AG20443 (cell line): ENCODE results near the gene TEX47.

Source experiments
- DNase-seq: peaks from one replicate; pipeline ENCODE4 v3.0.0; 2012; ENCODE audit warnings: low spot score, mixed read lengths

The TEX47 gene

DNA sequence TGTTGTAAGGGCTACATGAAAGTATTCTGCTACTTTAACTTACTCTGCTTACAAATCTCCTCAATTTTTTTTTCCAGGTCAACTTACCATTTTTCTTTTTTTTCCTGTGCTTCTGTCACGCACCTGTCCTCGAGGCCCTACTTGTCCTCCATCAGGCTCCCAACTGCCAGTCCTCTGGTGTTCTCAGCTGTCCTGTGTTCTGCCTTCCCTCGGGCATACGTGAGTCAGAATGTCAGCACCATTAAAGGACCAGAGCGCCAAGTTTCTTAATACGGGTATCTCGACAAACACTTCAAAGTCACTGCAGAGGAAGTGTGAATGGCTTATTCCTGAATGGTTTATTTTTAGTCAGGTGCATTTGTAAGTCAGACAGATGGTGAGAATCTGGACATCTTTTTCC lies at the start of gene TEX47:
Gene TEX47, minus strand, starts transcription at position 185 of the 400 bp plus-strand sequence. CDS start 795 bp downstream, outside the sequence.
- DNase-seq: no peak

- no peak for DNase-seq
Observed at GRCh38 chr7:88845091-88845490, 49.6 kb upstream of the TEX47 start.

- no peak for DNase-seq
Observed at GRCh38 chr7:88842201-88842600, 46.7 kb upstream of the TEX47 start.

- peak; percentile 18 for DNase-seq
Observed at GRCh38 chr7:88835147-88835728, 39.7 kb upstream of the TEX47 start.

DNA sequence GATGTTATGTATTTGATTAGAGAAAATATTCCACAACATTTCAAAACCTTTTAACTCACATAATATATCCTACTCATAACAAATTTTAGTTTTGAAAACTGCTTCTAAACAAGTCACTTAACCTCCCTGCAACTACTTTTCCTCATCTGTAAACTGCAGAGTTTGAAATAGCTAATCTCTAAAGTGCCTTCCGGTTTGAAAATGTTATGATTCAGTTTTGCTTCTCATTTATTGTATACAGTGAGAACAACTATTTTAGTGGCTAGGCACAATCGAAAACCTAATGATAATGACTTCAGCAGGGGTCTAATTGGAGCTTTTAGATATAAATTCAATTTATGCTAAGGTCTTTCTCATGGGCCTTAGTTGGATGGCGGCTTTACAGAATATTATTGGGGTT lies 30.7 kb upstream of the TEX47 start:
- DNase-seq: no peak

DNA sequence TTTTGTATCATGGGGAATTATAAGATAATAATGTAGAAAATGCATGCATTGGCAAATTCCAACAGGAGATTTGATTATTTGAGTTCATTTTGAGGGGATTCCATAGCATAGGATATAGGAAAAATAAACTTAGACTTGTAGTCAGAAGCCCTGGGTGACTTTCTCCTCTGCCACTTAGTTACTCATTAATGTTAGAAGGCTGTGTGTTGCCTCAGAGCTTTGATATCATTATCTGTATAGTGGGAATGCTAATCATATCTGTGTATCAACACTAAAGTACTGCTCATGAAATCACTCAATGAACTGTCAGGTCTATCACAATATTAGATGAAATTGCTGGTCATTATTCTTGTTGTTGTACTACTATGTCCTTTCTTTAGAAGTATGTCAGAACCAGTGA lies 23.0 kb upstream of the TEX47 start:
- DNase-seq: no peak

- no peak for DNase-seq
Observed at GRCh38 chr7:88806280-88807037, 10.9 kb upstream of the TEX47 start.

DNA sequence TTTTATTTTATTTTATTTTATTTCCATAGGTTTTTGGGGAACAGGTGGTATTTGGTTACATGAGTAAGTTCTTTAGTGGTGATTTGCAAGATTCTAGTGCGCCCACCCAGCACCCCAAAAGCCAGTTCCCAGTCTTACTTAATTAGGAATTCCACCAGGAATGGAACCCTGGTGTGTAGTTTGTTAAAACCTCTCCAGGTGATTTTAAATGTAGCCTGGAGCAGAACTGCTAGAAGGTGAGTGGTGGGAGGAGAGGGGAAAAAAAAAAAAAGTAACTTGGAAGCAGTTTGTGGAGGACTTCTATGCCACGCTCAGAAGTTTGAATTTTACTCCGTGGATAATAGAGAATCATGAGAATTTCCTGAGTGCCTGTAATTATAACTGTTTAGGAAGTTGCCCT lies 5.5 kb upstream of the TEX47 start:
- DNase-seq: no peak

DNA sequence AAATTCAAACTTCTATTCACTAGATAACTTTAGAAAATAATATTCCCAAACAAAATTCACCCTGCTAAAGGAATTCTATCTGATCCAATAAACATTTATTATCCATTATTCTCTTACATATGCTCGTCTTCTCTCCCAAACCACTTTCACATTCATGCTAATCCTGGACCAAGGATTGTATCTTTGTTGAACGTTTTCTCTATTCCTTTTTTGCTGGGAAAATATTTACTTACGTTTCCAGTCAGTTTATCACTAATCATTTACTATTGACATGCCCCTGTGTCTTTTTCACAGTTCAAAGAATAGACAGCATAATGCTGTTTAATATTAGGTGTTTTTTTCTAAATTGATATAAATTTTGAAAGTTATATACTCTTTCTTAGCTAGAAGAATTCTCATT lies 3.2 kb downstream of the TEX47 start:
- DNase-seq: no peak

GRCh38 chr7:88791891-88792290 lies 3.6 kb downstream of the TEX47 start:
- no peak for DNase-seq

- DNase-seq: peak; percentile 14
Observed at GRCh38 chr7:88789480-88790064, 6.0 kb downstream of the TEX47 start.

DNA sequence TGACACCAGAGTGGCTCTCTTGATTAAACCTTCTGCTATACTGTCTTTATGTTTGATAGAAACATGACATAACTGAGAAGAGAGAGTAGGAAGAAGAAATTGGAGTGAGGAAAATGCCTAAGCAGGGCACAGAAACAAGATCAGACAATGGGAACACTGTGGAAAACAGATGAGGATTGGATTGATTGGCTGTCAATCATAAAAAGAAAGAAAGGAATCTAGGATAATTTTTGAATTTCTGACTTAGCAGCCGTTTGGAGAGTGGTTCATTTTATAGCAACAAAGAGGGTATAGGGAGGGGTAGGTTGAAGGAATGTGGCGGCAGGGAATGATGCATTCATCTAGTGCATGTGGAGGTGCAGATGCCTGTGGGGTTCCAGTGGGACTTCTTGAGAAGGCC lies 7.8 kb downstream of the TEX47 start:
- DNase-seq: no peak

DNA sequence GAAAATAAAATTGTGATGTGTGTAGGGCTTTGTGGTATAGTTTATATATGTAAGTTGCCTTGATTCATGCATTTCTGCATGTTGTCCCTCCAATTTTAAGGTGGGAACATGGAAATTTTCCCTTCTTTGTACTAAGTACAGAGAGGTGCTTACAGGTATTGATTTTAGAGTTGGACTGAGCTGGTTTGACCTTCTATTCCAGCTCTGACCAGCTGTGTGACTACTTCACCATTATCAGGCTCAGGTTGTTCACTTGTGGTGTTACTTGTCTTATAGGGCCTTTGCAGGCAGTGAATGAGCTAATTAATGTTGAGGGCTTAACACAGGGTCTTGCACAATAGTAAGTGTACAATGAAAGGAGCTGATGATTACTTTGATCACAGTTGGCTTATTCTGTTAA lies 19.7 kb downstream of the TEX47 start:
- DNase-seq: no peak

GRCh38 chr7:88772776-88773175 lies 22.8 kb downstream of the TEX47 start:
- DNase-seq: no peak

DNA sequence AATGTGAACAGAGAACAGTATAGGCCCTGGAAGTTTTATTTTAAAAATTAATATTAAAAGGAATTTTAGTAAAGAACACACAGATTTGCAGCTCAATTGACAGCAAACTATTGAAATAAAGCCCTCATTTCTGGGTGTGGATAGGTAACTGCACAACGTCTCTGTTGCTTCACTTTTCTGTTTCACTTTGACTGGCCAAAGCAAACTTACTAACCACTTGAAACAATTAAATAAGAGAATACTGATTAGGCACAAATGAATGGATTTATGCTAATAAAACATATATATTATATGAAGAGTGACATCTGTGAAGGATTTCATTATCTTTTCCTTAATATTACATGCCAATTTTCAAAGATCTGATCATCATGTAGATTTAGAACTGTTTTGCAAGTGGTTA lies 24.1 kb downstream of the TEX47 start:
- DNase-seq: no peak

DNA sequence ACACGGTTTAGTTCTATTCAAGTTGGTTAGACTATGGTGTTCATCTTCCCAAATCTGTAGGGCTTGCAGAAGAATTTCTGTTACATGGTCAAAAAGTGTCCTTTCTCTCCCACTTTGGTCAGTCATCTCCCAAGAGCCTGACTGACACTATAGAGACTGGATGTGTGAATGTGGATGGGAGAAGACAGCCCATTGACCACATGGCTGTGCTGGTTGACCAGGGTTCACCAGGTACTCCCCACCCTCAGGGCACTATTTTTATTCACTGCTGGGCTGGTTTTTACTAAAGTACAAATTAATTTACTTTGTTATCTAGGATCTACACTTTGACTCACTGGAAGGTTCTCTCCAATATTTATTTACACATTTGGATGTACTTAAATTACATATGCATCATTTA lies 33.8 kb downstream of the TEX47 start:
- no peak for DNase-seq

GRCh38 chr7:88760136-88760515 lies 35.4 kb downstream of the TEX47 start:
- no peak for DNase-seq

DNA sequence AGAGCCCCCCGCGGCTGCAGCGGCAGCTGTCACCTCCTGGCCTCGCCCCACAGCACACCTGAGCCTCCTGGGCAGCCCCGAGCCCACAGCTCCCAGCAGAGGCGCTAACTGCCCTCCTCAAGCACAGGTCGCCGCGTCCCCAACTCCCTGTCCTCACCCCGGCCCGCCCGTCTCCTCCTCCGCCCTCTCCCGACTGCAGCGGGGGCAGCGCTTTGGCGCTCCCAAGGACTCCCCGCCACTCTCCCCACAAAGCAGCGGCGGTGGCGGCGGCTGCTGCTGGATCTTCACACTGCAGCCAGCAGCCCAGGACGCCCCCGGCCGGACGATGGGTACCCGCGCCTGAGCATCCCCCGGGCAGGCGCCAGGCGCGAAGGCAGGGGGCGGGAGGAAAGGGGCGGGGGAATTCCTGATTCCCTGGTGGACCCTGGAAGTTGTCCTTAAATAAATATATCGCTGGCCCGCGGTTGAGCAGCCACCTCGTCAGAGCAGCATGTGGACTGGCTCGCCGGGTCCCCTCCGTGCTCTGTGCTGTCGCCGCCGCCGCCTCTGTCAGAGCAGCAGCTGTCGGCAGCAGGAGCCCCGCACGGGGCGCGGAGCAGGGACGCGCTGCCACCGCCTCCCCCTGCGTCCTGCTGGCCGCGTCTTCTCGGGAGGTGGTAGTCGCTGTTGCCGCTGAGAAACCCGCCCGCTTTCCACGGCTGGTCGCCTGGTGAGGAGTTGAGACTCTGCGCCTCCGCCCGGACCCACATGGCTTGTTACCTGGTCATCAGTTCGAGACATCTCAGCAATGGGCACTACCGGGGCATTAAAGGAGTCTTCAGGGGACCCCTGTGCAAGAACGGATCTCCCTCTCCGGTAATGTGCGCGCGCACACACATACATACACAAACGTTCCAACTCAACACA lies 36.1 kb downstream of the TEX47 start, which contains the start of gene ZNF804B:
Gene ZNF804B, plus strand, starts transcription at position 471 of the 906 bp plus-strand sequence. Its CDS starts 277 bp downstream, at position 748.
- DNase-seq: peak; percentile 32

DNA sequence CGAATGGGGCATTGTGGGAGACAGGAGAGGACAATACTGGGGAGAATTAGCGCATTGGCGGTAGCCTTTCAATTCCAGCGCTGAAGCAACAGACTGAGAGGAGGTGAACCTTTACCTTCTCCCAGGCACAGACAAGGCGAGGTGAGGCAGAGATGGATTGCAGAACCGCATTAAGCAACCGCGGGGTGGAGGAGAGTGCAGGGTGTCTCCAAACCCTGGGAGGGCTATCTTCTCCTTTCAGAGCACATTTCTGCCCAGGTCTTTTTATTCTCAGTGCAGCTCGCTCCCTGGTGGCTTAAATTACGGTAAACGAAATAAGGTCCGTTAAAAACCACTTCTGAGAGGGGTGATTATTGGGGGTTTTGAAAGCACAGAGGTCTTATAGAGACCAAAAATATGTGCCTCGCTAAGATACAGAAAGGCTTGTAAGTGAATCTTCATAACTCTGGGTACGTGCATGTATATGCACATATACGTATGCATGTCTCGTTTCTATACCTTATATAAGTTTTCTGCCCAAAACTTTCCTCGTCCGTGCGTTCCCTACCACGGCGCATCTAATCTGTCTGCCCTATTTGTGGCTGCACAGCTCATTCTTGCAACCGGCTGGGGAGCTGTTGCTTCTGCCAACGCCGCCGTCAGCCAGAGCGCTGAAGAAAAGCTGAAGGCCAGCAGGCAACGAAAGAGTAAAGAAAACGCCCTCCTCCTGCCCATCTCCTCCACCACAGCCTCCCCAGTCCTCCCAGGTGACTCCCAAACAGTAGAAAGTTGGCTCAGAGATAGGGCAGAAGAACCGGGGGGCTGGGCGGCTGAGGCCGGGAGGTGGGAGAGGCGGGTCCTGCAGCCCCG lies 36.9 kb downstream of the TEX47 start:
- peak; percentile 59 for DNase-seq

- no peak for DNase-seq
Observed at GRCh38 chr7:88757371-88757770, 38.2 kb downstream of the TEX47 start.

DNA sequence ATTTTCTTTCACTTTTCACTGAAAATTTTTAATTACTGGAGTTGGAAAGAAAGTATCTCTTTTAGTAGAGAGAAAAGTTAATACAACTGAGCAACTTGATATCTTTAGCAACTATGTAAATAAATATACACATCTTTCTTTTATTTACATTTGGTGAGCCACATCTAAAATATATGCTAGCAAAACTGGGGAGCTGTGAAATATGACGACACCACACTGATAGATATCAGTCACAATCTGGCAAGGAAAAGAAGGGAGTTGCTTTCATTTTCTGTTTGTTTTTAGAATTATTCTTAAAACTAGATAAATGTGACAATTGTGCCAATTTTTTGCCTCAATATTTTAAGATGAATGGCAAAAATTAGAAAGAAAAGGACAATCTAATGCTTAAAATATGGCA lies 38.7 kb downstream of the TEX47 start:
- no peak for DNase-seq
